K562 (cell line): ENCODE results near the gene DGCR2. TPM values are rescaled to one million over a fixed set of nuclear protein-coding genes. Genes with fewer than 3 reads are reported as not detected.

ENCODE experiments used
- BMI1 ChIP-seq: fragments of 150-350 bp; IDR thresholded peaks from 2 replicates; pipeline ENCODE4 v1.6.1; 2014; ENCODE audit warnings: low read length
- CHD4 ChIP-seq: fragments of 200-600 bp; sonication (generic); IDR thresholded peaks from 3 replicates; pipeline ENCODE4 v1.6.1; 2012; ENCODE audit warnings: low read depth, mild to moderate bottlenecking, mixed read lengths, low read length, inconsistent platforms; ENCODE audit not compliant: insufficient read depth, insufficient replicate concordance, poor library complexity, severe bottlenecking
- E2F3 ChIP-seq: fragments of 250-450 bp; sonication (Bioruptor Pico); IDR thresholded peaks from 2 replicates; pipeline ENCODE4 v1.4.0; 2020; ENCODE audit warnings: mild to moderate bottlenecking
- ELF4 ChIP-seq: fragments of 450-650 bp; formaldehyde crosslinking; IDR thresholded peaks from 2 replicates; pipeline ENCODE4 v1.4.0; 2022; ENCODE audit warnings: missing genetic modification characterization
- GTF2E2 ChIP-seq: fragments of 200-800 bp; sonication (Bioruptor generic); IDR thresholded peaks from 2 replicates; pipeline ENCODE4 v1.6.1; 2016; ENCODE audit warnings: missing genetic modification characterization, missing compliant biosample characterization
- HCFC1 ChIP-seq: IDR thresholded peaks from 2 replicates; pipeline ENCODE4 v1.6.1; 2012; ENCODE audit warnings: low read depth, low read length, improper control_type of control experiment
- HDAC6 ChIP-seq: IDR thresholded peaks from 2 replicates; pipeline ENCODE4 v1.6.1; 2012; ENCODE audit warnings: low read depth, mild to moderate bottlenecking, control low read depth, inconsistent platforms, low read length, moderate library complexity
- HIVEP1 ChIP-seq: fragments of 250-450 bp; sonication (Bioruptor Pico); IDR thresholded peaks from 2 replicates; pipeline ENCODE4 v1.4.0; 2020; ENCODE audit warnings: mild to moderate bottlenecking
- HMGXB4 ChIP-seq: sonication (generic); formaldehyde crosslinking; IDR thresholded peaks from 2 replicates; pipeline ENCODE4 v1.8.1; 2023; ENCODE audit warnings: mild to moderate bottlenecking, missing genetic modification reagents
- KDM4B ChIP-seq, 2 experiments: fragments of 450-650 bp in 1 of 2; sonication (generic) in 1 of 2; IDR thresholded peaks; 2 replicates each; pipeline ENCODE4 v1.6.1; 2016 to 2017; ENCODE audit warnings: borderline replicate concordance in 2 of 2, antibody characterized with exemption in 1 of 2, low read depth in 1 of 2, mild to moderate bottlenecking in 1 of 2
- MLX ChIP-seq, 2 experiments: fragments of 450-650 bp in 1 of 2; sonication (generic) in 1 of 2; formaldehyde crosslinking; conservative IDR thresholded peaks; 2 replicates each; pipeline versions ENCODE4 v1.4.0 to v1.8.1; 2020 to 2022; ENCODE audit warnings: mild to moderate bottlenecking in 1 of 2, missing genetic modification reagents in 1 of 2
- MTA1 ChIP-seq: fragments of 450-650 bp; IDR thresholded peaks from 2 replicates; pipeline ENCODE4 v1.6.1; 2017; ENCODE audit warnings: borderline replicate concordance
- NR0B1 ChIP-seq: fragments of 450-650 bp; IDR thresholded peaks from one replicate; pipeline ENCODE4 v1.6.1; 2018; ENCODE audit warnings: mild to moderate bottlenecking, moderate library complexity; ENCODE audit not compliant: partially characterized antibody
- PHF21A ChIP-seq: fragments of 450-650 bp; IDR thresholded peaks from 2 replicates; pipeline ENCODE4 v1.6.1; 2017; ENCODE audit warnings: low read depth, borderline replicate concordance
- POLR2A ChIP-seq: fragments of 450-650 bp; conservative IDR thresholded peaks from 2 replicates; pipeline ENCODE4 v1.6.1; 2016
- RCOR1 ChIP-seq, 2 experiments: IDR thresholded peaks; 2 replicates each; pipeline ENCODE4 v1.6.1; 2012; ENCODE audit warnings: low read depth in 2 of 2, low read length in 2 of 2, borderline replicate concordance in 1 of 2, improper control_type of control experiment in 1 of 2
- RNF219 ChIP-seq: fragments of 250-450 bp; sonication (Bioruptor Pico); IDR thresholded peaks from 2 replicates; pipeline ENCODE4 v1.5.0; 2022; ENCODE audit warnings: mild to moderate bottlenecking
- TCF3 ChIP-seq: sonication (generic); formaldehyde crosslinking; IDR thresholded peaks from 2 replicates; pipeline ENCODE4 v1.4.0; 2020; ENCODE audit warnings: mild to moderate bottlenecking, missing genetic modification reagents
- ZNF444 ChIP-seq: fragments of 250-450 bp; sonication (Bioruptor Pico); IDR thresholded peaks from 2 replicates; pipeline ENCODE4 v1.4.0; 2020; ENCODE audit warnings: mild to moderate bottlenecking, moderate library complexity
- polyA plus RNA-seq, 8 experiments: library from polyadenylated mRNA; depleted of rRNA in 4 of 8; stranded (reverse) in 5 of 8; unstranded in 3 of 8; fragments of >200 nt; fragmentation: Nextera tagmentation in 2 of 8; fragmentation: Illumina TruSeq in 1 of 8; extraction: Ambion mirVana in 2 of 8; extraction: Trizol in 1 of 8; gene quantifications; 2 replicates each; pipeline versions ENCODE4 v1.2.1 to v1.2.3, GENCODE V29; 2011 to 2014; ENCODE audit warnings: inconsistent platforms in 1 of 8, missing spikeins in 1 of 8
- total RNA-seq, 7 experiments: library from RNA; depleted of rRNA in 6 of 7; stranded (reverse); fragments of >200 nt in 6 of 7; fragmentation: Illumina TruSeq in 2 of 7; extraction: Trizol in 2 of 7; gene quantifications; 2 replicates each; pipeline versions ENCODE4 v1.2.1 to v1.2.3, GENCODE V29; 2011 to 2021; ENCODE audit warnings: low replicate concordance in 1 of 7
- TF ChIP-seq, protein P1 (sequence below): fragments of 250-450 bp; sonication (Bioruptor Pico); IDR thresholded peaks from 2 replicates; pipeline ENCODE4 v1.4.0; 2020

DGCR2 gene
- total and polyA plus RNA-seq, 9 of the 15 experiments (the other 6 are each of a cell fraction or from before 2014, with no cell fraction given), result 0.69 to 101 (median 56.4) TPM

DNA sequence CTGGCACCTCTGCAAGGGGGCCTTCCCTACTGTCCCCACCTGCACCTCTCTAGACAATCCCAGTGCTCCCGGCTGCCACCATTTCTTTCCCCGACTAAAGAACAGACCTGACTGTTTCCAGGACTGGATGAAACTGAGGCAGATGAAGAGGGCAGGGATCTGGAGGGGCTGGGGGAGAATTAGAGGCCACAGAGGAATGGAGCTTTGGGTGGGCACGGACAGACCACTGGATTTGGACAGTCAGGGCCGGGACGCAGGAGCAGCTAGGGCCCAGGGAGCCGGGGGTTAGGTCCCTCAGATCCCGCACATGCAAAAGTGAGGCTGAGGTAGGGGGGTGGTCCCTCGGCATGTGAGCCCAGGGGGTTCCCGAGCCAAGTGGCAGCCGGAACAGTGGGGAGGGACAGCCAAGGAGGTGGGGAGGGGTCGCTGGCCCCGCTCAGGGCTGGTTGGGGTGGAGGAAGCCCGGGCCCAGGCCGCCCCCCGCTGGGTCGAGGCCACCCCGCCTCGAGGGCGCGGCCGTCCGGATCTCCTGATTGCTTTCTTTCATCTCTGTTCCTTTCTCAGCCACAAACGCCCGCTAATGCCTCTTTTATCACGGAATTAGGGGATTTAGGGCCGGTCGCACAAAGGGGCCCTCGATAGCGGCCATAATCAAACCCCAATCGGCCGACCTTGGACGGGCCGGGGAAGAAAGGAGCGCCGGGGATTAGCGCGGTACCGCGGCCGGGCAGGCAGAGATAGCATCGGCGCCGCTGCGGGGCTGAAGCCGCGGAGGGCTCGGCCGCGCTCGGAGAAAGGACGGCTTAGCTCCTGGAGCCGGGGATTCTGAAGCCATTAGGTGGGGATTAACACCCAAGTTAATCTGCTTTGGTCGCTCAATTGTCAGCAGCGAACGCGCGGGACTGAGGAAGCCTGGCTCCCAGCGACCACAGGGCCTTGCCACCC, 47.1 kb upstream of the DGCR2 start (continued):
- peak; percentile 33; the same call in 1 of the 2 replicates for TF ChIP-seq RNF219 (CRISPR knock-in tag)
- TF ChIP-seq HMGXB4 (CRISPR knock-in tag), result 0 out of 2 replicates have a peak, but pooled peaks have one; percentile 29
- TF ChIP-seq TCF3, result no peak
- TF ChIP-seq HIVEP1 (CRISPR knock-in tag), result 0 out of 2 replicates have a peak, but pooled peaks have one; percentile 70
- no peak for TF ChIP-seq MLX (CRISPR knock-in tag; conservative IDR thresholded peaks at IDR 0.05)
- no peak for TF ChIP-seq MTA1
- peak; percentile 18; the same call in 1 of the 2 replicates for TF ChIP-seq ELF4 (CRISPR knock-in tag)
- TF ChIP-seq HCFC1, result peak; percentile 10; the same call in 1 of the 2 replicates
- no peak for TF ChIP-seq POLR2A
- TF ChIP-seq PHF21A, result no peak
- TF ChIP-seq NR0B1, result no peak
- TF ChIP-seq ZNF444 (CRISPR knock-in tag), result no peak
- TF ChIP-seq CHD4, result peak; percentile 49
- TF ChIP-seq, protein P1, sequence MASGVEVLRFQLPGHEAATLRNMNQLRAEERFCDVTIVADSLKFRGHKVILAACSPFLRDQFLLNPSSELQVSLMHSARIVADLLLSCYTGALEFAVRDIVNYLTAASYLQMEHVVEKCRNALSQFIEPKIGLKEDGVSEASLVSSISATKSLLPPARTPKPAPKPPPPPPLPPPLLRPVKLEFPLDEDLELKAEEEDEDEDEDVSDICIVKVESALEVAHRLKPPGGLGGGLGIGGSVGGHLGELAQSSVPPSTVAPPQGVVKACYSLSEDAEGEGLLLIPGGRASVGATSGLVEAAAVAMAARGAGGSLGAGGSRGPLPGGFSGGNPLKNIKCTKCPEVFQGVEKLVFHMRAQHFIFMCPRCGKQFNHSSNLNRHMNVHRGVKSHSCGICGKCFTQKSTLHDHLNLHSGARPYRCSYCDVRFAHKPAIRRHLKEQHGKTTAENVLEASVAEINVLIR (CRISPR knock-in tag), result no peak
- TF ChIP-seq E2F3, result peak; percentile 74
- peak; percentile 26; the same call in 1 of the 2 replicates for TF ChIP-seq BMI1
- TF ChIP-seq HDAC6, result 0 out of 2 replicates have a peak, but pooled peaks have one; percentile 49
- peak in 1 of 2 experiments; percentile 45; a peak in 1 of 4 replicates for TF ChIP-seq RCOR1 (IDR thresholded peaks at IDR 0.05; ENCODE audit: borderline replicate concordance in 1 of 2, low read depth in 2 of 2, low read length in 2 of 2)
- no peak for TF ChIP-seq KDM4B (IDR thresholded peaks at IDR 0.05; ENCODE audit: borderline replicate concordance in 2 of 2, low read depth in 1 of 2)
- no peak for TF ChIP-seq GTF2E2 (tag)
